Stimulated activated CD4-positive, alpha-beta T cell treated with anti-CD3 and anti-CD28 coated beads, Interleukin-1b, Interleukin-23, amount 100 ng/mL, for 1 hour (primary cell): ENCODE measurements around the gene ELOVL1.

ENCODE experiments used
- DNase-seq, 2 donors: peaks; one replicate each; pipeline ENCODE4 v3.0.0-alpha.2; 2020; ENCODE audit warnings: low read depth in 2 of 2

ELOVL1 gene

GRCh38 chr1:43329995-43330751 is 37.6 kb downstream of the ELOVL1 start:
- DNase-seq: peak in 1 of 2 donors; percentile 32

GRCh38 chr1:43327549-43328292 is 40.1 kb downstream of the ELOVL1 start:
- no peak for DNase-seq

DNA sequence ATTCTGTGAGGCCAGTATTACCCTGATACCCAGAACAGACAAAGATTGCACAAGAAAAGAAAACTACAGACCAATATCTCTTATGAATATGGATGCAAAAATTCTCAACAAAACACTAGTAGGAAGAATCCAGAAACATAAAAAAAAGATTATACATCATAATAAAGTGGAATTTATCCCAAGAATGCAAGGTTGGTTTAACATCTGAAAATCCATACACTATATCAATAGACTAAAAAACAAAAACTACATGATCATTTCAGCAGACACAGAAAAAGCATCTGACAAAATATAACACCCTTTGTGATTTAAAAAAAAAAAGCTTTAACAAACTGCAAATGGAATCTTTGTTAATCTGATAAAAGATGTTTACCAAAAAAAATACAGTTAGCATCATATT is 42.4 kb downstream of the ELOVL1 start:
- DNase-seq: no peak

DNA sequence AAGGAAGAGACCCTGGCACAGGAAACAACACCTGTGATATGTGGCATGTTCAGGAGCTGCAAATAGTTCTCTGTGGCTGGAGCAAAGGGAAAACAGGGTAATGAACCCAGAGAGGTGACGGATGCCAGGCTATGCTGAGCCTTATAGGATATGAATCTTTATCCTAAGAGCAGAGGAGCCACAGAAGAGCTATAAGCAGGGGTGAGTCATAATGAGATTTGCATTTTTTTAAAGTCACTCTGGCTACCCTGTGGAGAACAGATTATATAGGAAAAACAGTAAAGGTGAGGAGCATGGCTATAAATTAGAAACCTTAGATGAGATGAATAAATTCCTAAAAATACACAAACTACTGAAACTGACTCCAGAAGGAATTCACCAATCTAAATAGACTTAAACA is 43.0 kb downstream of the ELOVL1 start:
- DNase-seq: no peak

DNA sequence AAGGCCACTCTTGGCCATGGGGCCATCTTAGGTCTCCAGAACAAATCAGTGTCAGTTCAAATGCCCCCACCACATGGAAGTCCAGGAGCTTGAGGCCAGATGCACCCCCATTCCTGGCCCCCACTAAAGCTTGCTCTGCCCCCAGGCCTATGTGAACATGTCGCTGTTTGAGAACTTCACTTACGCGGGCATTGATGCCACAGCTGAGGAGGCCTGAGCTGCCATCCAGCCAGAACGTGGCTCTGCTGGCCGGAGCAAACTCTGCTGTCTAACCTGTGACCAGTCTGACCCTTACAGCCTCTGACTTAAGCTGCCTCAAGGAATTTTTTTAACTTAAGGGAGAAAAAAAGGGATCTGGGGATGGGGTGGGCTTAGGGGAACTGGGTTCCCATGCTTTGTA is 45.3 kb downstream of the ELOVL1 start:
- DNase-seq: no peak

- DNase-seq: no peak
Measured at GRCh38 chr1:43321331-43321891, 46.4 kb downstream of the ELOVL1 start.

DNA sequence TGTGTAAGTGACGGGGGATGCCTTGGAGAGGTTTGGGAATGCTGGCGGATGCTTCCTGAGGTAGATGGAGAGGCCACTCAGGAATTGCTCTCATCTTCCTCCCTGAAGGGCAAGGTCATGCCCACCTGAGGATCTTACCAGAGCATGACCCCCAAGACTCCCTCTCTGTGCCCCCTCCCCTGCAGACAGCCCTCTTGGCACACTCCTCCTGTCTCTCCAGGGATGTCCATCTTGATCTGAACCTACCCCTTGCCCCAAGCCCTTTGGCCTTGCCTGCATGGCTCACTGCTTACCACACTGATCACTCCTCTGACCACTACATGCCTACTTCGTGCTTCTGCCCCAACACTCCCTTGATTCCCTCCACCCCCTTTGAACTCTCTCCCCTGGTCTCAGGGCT is 48.0 kb downstream of the ELOVL1 start:
- no peak for DNase-seq

DNA sequence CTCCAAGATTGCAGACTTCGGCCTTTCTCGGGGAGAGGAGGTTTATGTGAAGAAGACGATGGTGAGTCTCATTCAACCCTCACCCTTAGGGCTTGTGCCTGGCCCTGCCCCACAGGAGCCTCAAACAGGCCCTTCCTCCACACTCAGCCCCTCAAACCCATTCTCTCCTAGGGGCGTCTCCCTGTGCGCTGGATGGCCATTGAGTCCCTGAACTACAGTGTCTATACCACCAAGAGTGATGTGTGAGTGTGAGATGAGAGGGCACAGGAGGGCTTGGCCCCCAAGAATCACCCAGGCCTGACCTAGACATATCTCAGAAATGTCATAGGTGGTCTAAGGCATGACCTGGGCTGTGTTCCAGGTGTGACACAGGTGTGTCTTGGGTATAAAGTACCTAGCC is 48.5 kb downstream of the ELOVL1 start:
- no peak for DNase-seq

DNA sequence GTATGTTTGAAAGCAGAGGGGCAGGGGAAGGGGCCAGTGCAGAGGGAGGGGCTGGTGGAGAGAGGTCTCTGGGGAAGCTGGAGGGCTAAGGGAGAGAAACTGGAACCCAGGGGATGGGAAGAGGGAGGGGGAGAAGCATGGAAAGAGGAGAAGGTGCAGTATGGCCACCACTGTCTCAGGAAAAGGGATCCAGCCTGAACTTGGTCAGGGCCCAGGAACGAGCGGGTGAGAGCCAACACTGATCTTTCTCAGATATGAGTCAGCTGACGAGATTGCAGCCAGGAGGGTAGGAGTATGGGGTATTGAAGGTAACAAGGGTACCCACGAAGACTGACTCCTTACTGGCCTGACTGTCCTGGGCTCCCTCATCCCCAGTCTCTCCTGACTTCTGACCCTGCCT is 49.0 kb downstream of the ELOVL1 start:
- DNase-seq: no peak

- DNase-seq: no peak
Measured at GRCh38 chr1:43317817-43318471, 49.9 kb downstream of the ELOVL1 start.

- DNase-seq: no peak
Measured at GRCh38 chr1:43316738-43317520, 50.9 kb downstream of the ELOVL1 start.

GRCh38 chr1:43315963-43316737 is 51.7 kb downstream of the ELOVL1 start:
- DNase-seq: no peak

- DNase-seq: no peak
Measured at GRCh38 chr1:43315481-43315880, 52.3 kb downstream of the ELOVL1 start.

- no peak for DNase-seq
Measured at GRCh38 chr1:43314233-43314632, 53.6 kb downstream of the ELOVL1 start.

GRCh38 chr1:43313771-43314170 is 54.0 kb downstream of the ELOVL1 start:
- no peak for DNase-seq
